HCT116 (cell line): Measurements from ENCODE around the gene RAB8A. TPM values are rescaled to one million over a fixed set of nuclear protein-coding genes. Genes with fewer than 3 reads are reported as not detected.

ENCODE experiments used
- ATAC-seq: fragments of 200-7000 bp; cut with Tn5 transposase; 2 replicates; pipeline ENCODE4 v1.9.1; 2020; ENCODE audit warnings: mild to moderate bottlenecking, moderate library complexity
- BruUV-seq: library from RNA; stranded (reverse); fragments of 400-500 nt; replicated peaks from 2 replicates; lab custom pipeline; 2021; lab: Mats Ljungman, UMichigan
- CTCF ChIA-PET: fragments of 300-600 bp; sonication (Branson Sonifier 250); formaldehyde crosslinking; loops from one replicate; lab custom pipeline; 2021; ENCODE audit warnings: antibody characterized with exemption; lab: Charles Lee
- POLR2A ChIA-PET: fragments of 300-600, 350-600 bp; sonication (Branson Sonifier 250); formaldehyde crosslinking; loops from one replicate; lab custom pipeline; 2021; ENCODE audit warnings: antibody characterized with exemption; lab: Charles Lee
- RAD21 ChIA-PET, 2 experiments: fragments of 300-600 bp; sonication (Branson Sonifier 250); formaldehyde crosslinking; loops; one replicate each; lab custom pipeline; 2023; ENCODE audit warnings: low total read pairs in 2 of 2; ENCODE audit not compliant: uncharacterized antibody in 2 of 2, unreplicated experiment in 2 of 2, low non-redundant PET in 1 of 2; lab: Charles Lee
- DNase-seq: peaks from one replicate; pipeline ENCODE4 v3.0.0-alpha.2; 2010; ENCODE audit warnings: low read depth, low spot score
- H2AFZ ChIP-seq: fragments of 200-600 bp; shearing (Covaris generic), sonication (generic); 2 replicates; pipeline ENCODE4 v1.6.1; 2017; ENCODE audit warnings: low read depth, mixed run types, mixed read lengths, antibody characterized with exemption, low read length; ENCODE audit not compliant: poor library complexity, severe bottlenecking
- H3K27ac ChIP-seq: 2 replicates; pipeline ENCODE4 v1.5.1; 2012; ENCODE audit warnings: low read depth, low read length
- H3K27me3 ChIP-seq: fragments of 200-600 bp; sonication (generic); 2 replicates; pipeline ENCODE4 v1.6.1; 2016; ENCODE audit warnings: mixed run types, low read length, mixed read lengths; ENCODE audit not compliant: insufficient read depth
- H3K36me3 ChIP-seq, 2 experiments: fragments of 200-500 bp in 1 of 2; fragments of 200-600 bp in 1 of 2; sonication (Bioruptor generic) in 1 of 2; sonication (generic) in 1 of 2; 2 replicates each; pipeline versions ENCODE4 v1.5.1 to v1.6.1; 2014 to 2016; ENCODE audit warnings: low read length in 2 of 2, inconsistent platforms in 1 of 2, mixed read lengths in 1 of 2, mixed run types in 1 of 2; ENCODE audit not compliant: insufficient read depth in 2 of 2, control insufficient read depth in 1 of 2
- H3K4me1 ChIP-seq, 2 experiments: fragments of 200-600 bp in 1 of 2; sonication (generic) in 1 of 2; 2 replicates each; pipeline versions ENCODE4 v1.5.1 to v1.6.1; 2012 to 2017; ENCODE audit warnings: low read length in 2 of 2, inconsistent platforms in 1 of 2, mild to moderate bottlenecking in 1 of 2, mixed read lengths in 1 of 2, mixed run types in 1 of 2, moderate library complexity in 1 of 2; ENCODE audit not compliant: insufficient read depth in 2 of 2, control insufficient read depth in 1 of 2
- H3K4me2 ChIP-seq: fragments of 200-600 bp; sonication (generic); 2 replicates; pipeline ENCODE4 v1.6.1; 2017; ENCODE audit warnings: mixed run types, low read length, mixed read lengths
- H3K4me3 ChIP-seq, 2 experiments: fragments of 200-600 bp in 1 of 2; sonication (generic) in 1 of 2; replicated peaks in 1 of 2; 2 replicates each; pipeline ENCODE4 v1.5.1; 2011 to 2016; ENCODE audit warnings: low read length in 2 of 2, control low read depth in 1 of 2, low read depth in 1 of 2, mild to moderate bottlenecking in 1 of 2, mixed read lengths in 1 of 2, mixed run types in 1 of 2
- H3K79me2 ChIP-seq: fragments of 200-600 bp; sonication (generic); 2 replicates; pipeline ENCODE4 v1.6.1; 2017; ENCODE audit warnings: mild to moderate bottlenecking, mixed run types, low read length, moderate library complexity, mixed read lengths; ENCODE audit not compliant: insufficient read depth
- H3K9ac ChIP-seq: fragments of 200-600 bp; sonication (generic); 2 replicates; pipeline ENCODE4 v1.6.1; 2016; ENCODE audit warnings: low read length, mixed read lengths
- H3K9me2 ChIP-seq: fragments of 200-600 bp; sonication (generic), shearing (Covaris generic); 2 replicates; pipeline ENCODE4 v1.6.1; 2017; ENCODE audit warnings: mixed run types, mild to moderate bottlenecking, moderate library complexity; ENCODE audit not compliant: insufficient read depth
- H3K9me3 ChIP-seq, 2 experiments: fragments of 200-500 bp in 1 of 2; fragments of 200-600 bp in 1 of 2; sonication (Bioruptor generic) in 1 of 2; sonication (generic) in 1 of 2; 2 replicates each; pipeline ENCODE4 v1.6.1; 2014 to 2017; ENCODE audit warnings: low read length in 2 of 2, mixed read lengths in 2 of 2, inconsistent platforms in 1 of 2, low read depth in 1 of 2, mild to moderate bottlenecking in 1 of 2, mixed run types in 1 of 2, moderate library complexity in 1 of 2; ENCODE audit not compliant: control insufficient read depth in 1 of 2, insufficient read depth in 1 of 2
- H4K20me1 ChIP-seq: fragments of 200-600 bp; sonication (generic), shearing (Covaris generic); 2 replicates; pipeline ENCODE4 v1.6.1; 2017; ENCODE audit warnings: mixed run types, mild to moderate bottlenecking, moderate library complexity; ENCODE audit not compliant: insufficient read depth
- CTCF ChIP-seq, 3 experiments: fragments of 200-600 bp in 1 of 3; sonication (generic) in 1 of 3; IDR thresholded peaks in 2 of 3; conservative IDR thresholded peaks in 1 of 3; 2 replicates each; pipeline ENCODE4 v1.5.1; 2012 to 2017; ENCODE audit warnings: low read depth in 2 of 3, low read length in 2 of 3, antibody characterized with exemption in 1 of 3, borderline replicate concordance in 1 of 3, control low read depth in 1 of 3, mild to moderate bottlenecking in 1 of 3, mixed read lengths in 1 of 3, mixed run types in 1 of 3, moderate library complexity in 1 of 3; ENCODE audit not compliant: insufficient read depth in 1 of 3
- MAX ChIP-seq: IDR thresholded peaks from 2 replicates; pipeline ENCODE4 v1.6.1; 2012
- SIN3A ChIP-seq: IDR thresholded peaks from 2 replicates; pipeline ENCODE4 v1.6.1; 2012; ENCODE audit warnings: low read depth
- SRF ChIP-seq: IDR thresholded peaks from 2 replicates; pipeline ENCODE4 v1.6.1; 2012; ENCODE audit warnings: low read depth
- ZNF274 ChIP-seq: fragments of 200-500 bp; sonication (Bioruptor generic); IDR thresholded peaks from 2 replicates; pipeline ENCODE4 v1.6.1; 2014; ENCODE audit warnings: mild to moderate bottlenecking, low read depth, low read length, inconsistent platforms
- intact Hi-C: fragments of 100-400 bp; cut with micrococcal nuclease; formaldehyde crosslinking; loops from 2 replicates; pipeline ENCODE4 v1.10.0; 2022
- total RNA-seq: library from RNA; stranded (reverse); gene quantifications from one replicate; pipeline ENCODE4 v1.2.1, GENCODE V29; 2021; ENCODE audit not compliant: unreplicated experiment

RAB8A gene
- total RNA-seq, 1 experiment from 2014 or later, result 116 TPM

GRCh38 chr19:16121141-16121540, 9.5 kb downstream of the RAB8A start:
- no peak for DNase-seq
- Histone ChIP-seq H4K20me1 (no peaks in the 10 kb centered on the region), H3K27ac (no peak overlapping the region), H3K4me2 (no peak overlapping the region), H3K36me3 (peaks cover 31 to 47% of the 10 kb centered on the region in 2 experiments), H3K27me3 (no peaks in the 10 kb centered on the region), H3K4me3 (no peak overlapping the region), H3K9ac (no peak overlapping the region), H3K9me2 (no peaks in the 10 kb centered on the region), H3K4me1 (no peaks in the 10 kb centered on the region), H2AFZ (no peak overlapping the region), H3K79me2 (peaks cover 26% of the 10 kb centered on the region), H3K9me3 (no peaks in the 10 kb centered on the region)
- intact Hi-C loops, result no loop called here
- CTCF ChIA-PET, result interaction anchor here (1.2 kb wide), 1 partner anchor 10 kb away, joined by 3 read pairs; no protein-coding TSS in a partner anchor
- POLR2A ChIA-PET, result no interaction called here
- RAD21 ChIA-PET, result no interaction called here
- BruUV-seq, result no TSS peak
- TF ChIP-seq ZNF274, result no peak
- no peak for ATAC-seq

GRCh38 chr19:16121967-16122366, 10.3 kb downstream of the RAB8A start:
- no peak overlapping the region for H2AFZ ChIP-seq
- H3K79me2 ChIP-seq, result peaks cover 18% of the 10 kb centered on the region
- RAD21 ChIA-PET, result no interaction called here
- no peaks in the 10 kb centered on the region for H3K4me1 ChIP-seq
- H3K4me3 ChIP-seq, result no peak overlapping the region
- H3K27me3 ChIP-seq, result no peaks in the 10 kb centered on the region
- H3K9ac ChIP-seq, result no peak overlapping the region
- H3K9me2 ChIP-seq, result no peaks in the 10 kb centered on the region
- TF ChIP-seq MAX (no peak), SRF (no peak), CTCF (IDR thresholded peaks at IDR 0.05 in 2 of 3, conservative IDR thresholded peaks at IDR 0.05 in 1 of 3; ENCODE audit: borderline replicate concordance in 1 of 3, insufficient read depth in 1 of 3, low read depth in 2 of 3, low read length in 2 of 3) (no peak), SIN3A (no peak)
- DNase-seq (no peak), ATAC-seq (no peak)
- CTCF ChIA-PET, result interaction anchor here (1.2 kb wide), 1 partner anchor 11 kb away, joined by 3 read pairs; no protein-coding TSS in a partner anchor
- peaks cover 34 to 47% of the 10 kb centered on the region in 2 experiments for H3K36me3 ChIP-seq
- H3K9me3 ChIP-seq, result no peaks in the 10 kb centered on the region
- no peak overlapping the region for H3K4me2 ChIP-seq
- no TSS peak for BruUV-seq
- POLR2A ChIA-PET, result interaction anchor here (0.6 kb wide), 1 partner anchor 22 kb away, joined by 3 read pairs; no protein-coding TSS in a partner anchor
- no peaks in the 10 kb centered on the region for H4K20me1 ChIP-seq
- no peak overlapping the region for H3K27ac ChIP-seq
- intact Hi-C loops, result no loop called here
